ENCODE data around the gene HTR2B.

DNA sequence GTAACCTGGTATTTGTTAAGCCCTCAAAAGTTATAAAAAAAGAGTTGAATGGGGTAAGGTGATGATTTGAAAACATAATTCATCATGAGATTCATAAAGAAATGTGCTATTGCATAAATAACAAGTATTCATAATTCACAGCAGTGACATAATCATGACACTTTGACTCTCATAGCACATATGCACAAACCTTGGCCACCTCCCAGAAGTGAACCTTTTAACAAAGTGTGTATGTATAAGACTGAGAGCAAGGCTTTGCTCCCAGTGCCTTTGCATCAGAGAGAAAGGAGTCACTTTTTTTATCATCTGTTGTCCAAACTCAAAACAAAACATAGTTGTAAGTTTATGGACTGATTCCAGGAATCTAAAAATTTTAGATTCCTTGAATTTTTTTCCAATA, 15.0 kb upstream of the HTR2B start:
- TF ChIP-seq POLR2A (IDR thresholded peaks at IDR 0.05) = no peak
- TF ChIP-seq, protein P1, sequence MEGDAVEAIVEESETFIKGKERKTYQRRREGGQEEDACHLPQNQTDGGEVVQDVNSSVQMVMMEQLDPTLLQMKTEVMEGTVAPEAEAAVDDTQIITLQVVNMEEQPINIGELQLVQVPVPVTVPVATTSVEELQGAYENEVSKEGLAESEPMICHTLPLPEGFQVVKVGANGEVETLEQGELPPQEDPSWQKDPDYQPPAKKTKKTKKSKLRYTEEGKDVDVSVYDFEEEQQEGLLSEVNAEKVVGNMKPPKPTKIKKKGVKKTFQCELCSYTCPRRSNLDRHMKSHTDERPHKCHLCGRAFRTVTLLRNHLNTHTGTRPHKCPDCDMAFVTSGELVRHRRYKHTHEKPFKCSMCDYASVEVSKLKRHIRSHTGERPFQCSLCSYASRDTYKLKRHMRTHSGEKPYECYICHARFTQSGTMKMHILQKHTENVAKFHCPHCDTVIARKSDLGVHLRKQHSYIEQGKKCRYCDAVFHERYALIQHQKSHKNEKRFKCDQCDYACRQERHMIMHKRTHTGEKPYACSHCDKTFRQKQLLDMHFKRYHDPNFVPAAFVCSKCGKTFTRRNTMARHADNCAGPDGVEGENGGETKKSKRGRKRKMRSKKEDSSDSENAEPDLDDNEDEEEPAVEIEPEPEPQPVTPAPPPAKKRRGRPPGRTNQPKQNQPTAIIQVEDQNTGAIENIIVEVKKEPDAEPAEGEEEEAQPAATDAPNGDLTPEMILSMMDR (IDR thresholded peaks at IDR 0.05) = no peak

Measured in tibial nerve (tissue), 3 donors.